HFFc6 (cell line): ENCODE results near the gene EGLN3. TPM values are rescaled to one million over a fixed set of nuclear protein-coding genes. Genes with fewer than 3 reads are reported as not detected.

Source experiments
- DNase-seq: peaks from one replicate; pipeline ENCODE4 v3.0.0-alpha.2; 2018
- H3K27ac Mint-ChIP-seq: 2 replicates; pipeline ENCODE4 v1.8.0; 2020; ENCODE audit warnings: mild to moderate bottlenecking, mixed read lengths
- H3K27me3 Mint-ChIP-seq: 2 replicates; pipeline ENCODE4 v1.8.0; 2021; ENCODE audit warnings: mild to moderate bottlenecking, moderate library complexity, mixed read lengths; ENCODE audit not compliant: insufficient read depth
- H3K36me3 Mint-ChIP-seq: 2 replicates; pipeline ENCODE4 v1.8.0; 2021; ENCODE audit warnings: low read depth, mixed read lengths
- H3K4me1 Mint-ChIP-seq: 2 replicates; pipeline ENCODE4 v1.8.0; 2020; ENCODE audit warnings: low read depth, mixed read lengths
- H3K4me3 Mint-ChIP-seq: 2 replicates; pipeline ENCODE4 v1.8.0; 2020; ENCODE audit warnings: mild to moderate bottlenecking, moderate library complexity, mixed read lengths
- H3K9me3 Mint-ChIP-seq: 2 replicates; pipeline ENCODE4 v1.8.0; 2020; ENCODE audit warnings: mild to moderate bottlenecking, mixed read lengths
- CTCF ChIP-seq: fragments of 200-600 bp; sonication (generic); IDR thresholded peaks from 2 replicates; pipeline ENCODE4 v1.5.0; 2021; ENCODE audit warnings: antibody characterized with exemption, mild to moderate bottlenecking
- total RNA-seq, 6 experiments: library from RNA; stranded (reverse); fragmentation: NEBNext Ultra II Directional; extraction: Animal tissue kit (Norgen Biotek cat#: 25700); gene quantifications; 2 replicates in 1 of 6; 3 replicates in 5 of 6; pipeline ENCODE4 v1.2.3, GENCODE V29; 2021

Gene EGLN3
- total RNA-seq, 6 experiments from 2014 or later, result 0.19 TPM; not detected in 5

DNA sequence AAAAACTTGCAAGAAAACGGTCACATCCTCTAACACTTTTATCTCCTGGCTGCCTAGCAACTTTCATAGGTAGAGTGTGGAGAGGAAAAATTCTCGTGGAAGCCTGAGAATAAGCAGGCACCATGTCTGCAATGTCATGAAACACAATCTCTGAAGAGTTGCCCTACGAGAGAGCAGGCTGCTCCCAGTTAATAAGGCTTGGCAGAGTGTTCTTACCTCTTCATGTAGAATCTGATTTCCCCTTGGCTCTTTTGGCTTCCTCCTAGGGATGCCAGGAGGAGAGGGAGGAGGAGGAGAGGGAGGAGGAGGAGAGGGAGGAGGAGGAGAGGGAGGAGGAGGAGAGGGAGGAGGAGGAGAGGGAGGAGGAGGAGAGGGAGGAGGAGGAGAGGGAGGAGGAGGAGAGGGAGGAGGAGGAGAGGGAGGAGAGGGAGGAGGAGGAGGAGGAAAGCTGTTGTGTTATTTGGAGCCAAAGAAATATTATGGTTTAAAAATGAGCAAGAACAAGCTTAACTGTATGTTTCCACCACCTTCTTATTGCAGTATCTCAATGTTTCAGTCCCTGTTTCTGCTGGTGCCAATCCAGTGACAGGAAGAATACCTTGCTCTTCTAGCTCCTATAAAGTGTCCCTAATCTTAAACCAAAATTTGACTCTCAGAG is 52.9 kb downstream of the EGLN3 start:
- Mint-ChIP-seq H3K27ac (no peak overlapping the region), H3K36me3 (0 out of 2 replicates have a peak, but pooled peaks cover 4% of the 10 kb centered on the region), H3K4me3 (no peak overlapping the region), H3K4me1 (no peaks in the 10 kb centered on the region), H3K9me3 (peaks cover 22% of the 10 kb centered on the region), H3K27me3 (peaks cover 2% of the 10 kb centered on the region; the same call in 1 of the 2 replicates)
- TF ChIP-seq CTCF, result no peak
- DNase-seq, result no peak

GRCh38 chr14:33897382-33897781 is 53.5 kb downstream of the EGLN3 start:
- peaks cover 24% of the 10 kb centered on the region for H3K9me3 Mint-ChIP-seq
- no peaks in the 10 kb centered on the region for H3K4me1 Mint-ChIP-seq
- TF ChIP-seq CTCF, result no peak
- H3K27ac Mint-ChIP-seq, result no peak overlapping the region
- H3K4me3 Mint-ChIP-seq, result no peak overlapping the region
- H3K27me3 Mint-ChIP-seq, result peaks cover 2% of the 10 kb centered on the region; the same call in 1 of the 2 replicates
- DNase-seq, result no peak
- 0 out of 2 replicates have a peak, but pooled peaks cover 4% of the 10 kb centered on the region for H3K36me3 Mint-ChIP-seq

GRCh38 chr14:33894339-33894738 is 56.5 kb downstream of the EGLN3 start:
- no peak for TF ChIP-seq CTCF
- 0 out of 2 replicates have a peak, but pooled peaks cover 4% of the 10 kb centered on the region for H3K36me3 Mint-ChIP-seq
- H3K4me1 Mint-ChIP-seq, result no peaks in the 10 kb centered on the region

DNA sequence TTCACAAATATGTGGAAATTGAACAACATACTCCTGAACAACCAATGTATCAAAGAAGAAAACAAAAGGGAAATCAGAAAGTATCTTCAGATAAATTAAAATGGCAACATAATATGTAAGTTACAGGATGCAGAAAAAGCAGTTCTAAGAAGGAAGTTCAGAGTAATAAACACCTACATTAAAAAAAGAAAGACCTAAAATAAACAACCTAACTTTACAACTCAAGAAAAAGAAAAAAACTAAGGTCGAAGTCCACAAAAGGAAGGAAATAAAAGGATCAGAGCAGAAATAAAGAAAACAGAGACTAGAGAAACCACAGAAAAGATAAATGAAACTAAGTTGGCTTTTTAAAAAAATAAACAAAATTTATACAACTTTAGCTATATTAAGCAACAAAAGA is 59.2 kb downstream of the EGLN3 start:
- peaks cover 53% of the 10 kb centered on the region for H3K9me3 Mint-ChIP-seq
- no peak for TF ChIP-seq CTCF
- no peaks in the 10 kb centered on the region for H3K4me1 Mint-ChIP-seq
- DNase-seq, result no peak
- peaks cover 1% of the 10 kb centered on the region; the same call in 1 of the 2 replicates for H3K27me3 Mint-ChIP-seq
- H3K36me3 Mint-ChIP-seq, result 0 out of 2 replicates have a peak, but pooled peaks cover 4% of the 10 kb centered on the region
- H3K27ac Mint-ChIP-seq, result no peak overlapping the region
- no peak overlapping the region for H3K4me3 Mint-ChIP-seq

More at GRCh38 chr14:33894339-33894738, 56.5 kb downstream of the EGLN3 start:
- Mint-ChIP-seq H3K27ac (no peak overlapping the region), H3K9me3 (peaks cover 35% of the 10 kb centered on the region), H3K27me3 (peaks cover 2% of the 10 kb centered on the region; the same call in 1 of the 2 replicates), H3K4me3 (no peak overlapping the region)
- DNase-seq, result no peak

DNA sequence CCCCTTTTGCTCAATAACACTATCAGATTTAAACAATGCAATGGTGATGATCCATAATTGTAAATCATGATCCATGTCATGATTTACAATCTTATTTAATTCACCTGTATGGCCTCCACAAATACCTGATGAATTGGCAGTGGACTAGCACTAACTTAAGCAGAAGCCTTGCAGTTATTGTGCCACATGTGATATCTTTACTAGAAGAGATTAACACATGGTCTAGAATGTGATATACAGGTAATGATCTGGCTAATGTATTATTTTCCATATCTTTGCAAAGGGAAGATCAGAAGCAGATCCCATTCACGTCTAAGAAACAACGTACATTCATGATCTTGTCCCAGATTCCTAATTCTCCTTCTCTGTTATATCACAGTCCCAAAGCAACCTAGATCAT is 66.0 kb downstream of the EGLN3 start:
- Mint-ChIP-seq H3K27ac (no peak overlapping the region), H3K27me3 (peaks cover 1% of the 10 kb centered on the region; the same call in 1 of the 2 replicates), H3K4me3 (no peak overlapping the region), H3K36me3 (no peaks in the 10 kb centered on the region; the same call in 1 of the 2 replicates), H3K9me3 (peaks cover 35% of the 10 kb centered on the region), H3K4me1 (no peaks in the 10 kb centered on the region)
- DNase-seq, result no peak
- no peak for TF ChIP-seq CTCF
